Stimulated activated CD4-positive, alpha-beta T cell treated with anti-CD3 and anti-CD28 coated beads, Interleukin-15, amount 100 ng/mL, for 1 hour (primary cell): Measurements from ENCODE around the gene SLC44A4.
"Not testable (repeated sequence)": the region's sequence is repeated elsewhere in the genome, so short reads cannot be mapped to it uniquely, and the experiment has no call there.

Source experiments
- DNase-seq, 2 donors: peaks; one replicate each; pipeline ENCODE4 v3.0.0-alpha.2; 2020; ENCODE audit warnings: low read depth in 1 of 2, low spot score in 1 of 2

Gene SLC44A4

GRCh38 chr6:31878726-31879125, at the start of gene SLC44A4:
SLC44A4 (minus strand) TSS chr6:31878997; CDS start chr6:31878980, 17 bp downstream.
- no peak for DNase-seq

- DNase-seq: no peak
Observed at GRCh38 chr6:31928672-31928939, 49.8 kb upstream of the SLC44A4 start.

- no peak for DNase-seq
Observed at GRCh38 chr6:31927863-31928671, 49.3 kb upstream of the SLC44A4 start.

- no peak for DNase-seq
Observed at GRCh38 chr6:31927242-31927862, 48.6 kb upstream of the SLC44A4 start, which contains the start of gene C2. C2 (plus strand) TSS chr6:31927717; CDS start chr6:31927753, 36 bp downstream.

- no peak for DNase-seq
Observed at GRCh38 chr6:31922942-31923341, 44.1 kb upstream of the SLC44A4 start.

- DNase-seq: no peak
Observed at GRCh38 chr6:31920811-31921210, 42.0 kb upstream of the SLC44A4 start.

GRCh38 chr6:31919624-31920303, 41.0 kb upstream of the SLC44A4 start:
- DNase-seq: no peak

- DNase-seq: no peak
Observed at GRCh38 chr6:31918069-31918720, 39.4 kb upstream of the SLC44A4 start.

- DNase-seq: no peak
Observed at GRCh38 chr6:31915756-31916155, 37.0 kb upstream of the SLC44A4 start.

- DNase-seq: no peak
Observed at GRCh38 chr6:31915351-31915750, 36.6 kb upstream of the SLC44A4 start.

- DNase-seq: no peak
Observed at GRCh38 chr6:31911826-31912585, 33.2 kb upstream of the SLC44A4 start.

- not testable (repeated sequence) for DNase-seq
Observed at GRCh38 chr6:31909298-31909697, 30.5 kb upstream of the SLC44A4 start.

GRCh38 chr6:31908791-31909190, 30.0 kb upstream of the SLC44A4 start:
- no peak for DNase-seq

- DNase-seq: not testable (repeated sequence)
Observed at GRCh38 chr6:31908255-31908654, 29.5 kb upstream of the SLC44A4 start.

- DNase-seq: no peak
Observed at GRCh38 chr6:31907158-31907813, 28.5 kb upstream of the SLC44A4 start.

- not testable (repeated sequence) for DNase-seq
Observed at GRCh38 chr6:31906727-31907126, 27.9 kb upstream of the SLC44A4 start.

- DNase-seq: no peak
Observed at GRCh38 chr6:31906122-31906521, 27.3 kb upstream of the SLC44A4 start.

- no peak for DNase-seq
Observed at GRCh38 chr6:31905041-31905440, 26.2 kb upstream of the SLC44A4 start.

- no peak for DNase-seq
Observed at GRCh38 chr6:31903957-31904356, 25.2 kb upstream of the SLC44A4 start.

GRCh38 chr6:31901953-31902643, 23.3 kb upstream of the SLC44A4 start, which contains the start of gene ZBTB12:
ZBTB12 (minus strand) TSS chr6:31902086; CDS start chr6:31901305, 781 bp downstream.
- peak; percentile 68 to 79 for DNase-seq
